Cardiac muscle cell (in vitro differentiated cells and primary cell): Measurements from ENCODE around the gene SOX2. TPM values are rescaled to one million over a fixed set of nuclear protein-coding genes. Genes with fewer than 3 reads are reported as not detected.

ENCODE experiments used
- DNase-seq, 2 donors: peaks; one replicate each; pipeline versions ENCODE4 v3.0.0 to v3.0.0-alpha.2; 2010 to 2017; ENCODE audit warnings: low read depth in 1 of 2, low spot score in 1 of 2
- H3K27ac ChIP-seq: fragments of 200-600 bp; sonication (generic); 2 replicates; pipeline ENCODE4 v1.5.1; 2016
- H3K27me3 ChIP-seq: fragments of 200-600 bp; sonication (generic); 2 replicates; pipeline ENCODE4 v1.6.0; 2016; ENCODE audit warnings: control low read depth
- H3K36me3 ChIP-seq: fragments of 200-600 bp; sonication (generic); 2 replicates; pipeline ENCODE4 v1.5.1; 2016; ENCODE audit warnings: control low read depth
- H3K4me1 ChIP-seq: fragments of 200-600 bp; sonication (generic); 2 replicates; pipeline ENCODE4 v1.8.1; 2017; ENCODE audit warnings: low read depth, mild to moderate bottlenecking, mixed run types
- H3K4me3 ChIP-seq: fragments of 200-600 bp; sonication (generic); 2 replicates; pipeline ENCODE4 v1.5.1; 2016; ENCODE audit warnings: mild to moderate bottlenecking
- H3K9me3 ChIP-seq: fragments of 200-600 bp; sonication (generic); 2 replicates; pipeline ENCODE4 v1.5.1; 2017; ENCODE audit warnings: low read depth, mild to moderate bottlenecking, control low read depth
- polyA plus RNA-seq: library from polyadenylated mRNA; unstranded; fragments of >200 nt; fragmentation: Nextera tagmentation; extraction: Ambion mirVana; gene quantifications from 2 replicates; pipeline ENCODE4 v1.2.1, GENCODE V29; 2016
- total RNA-seq: library from RNA; depleted of rRNA; stranded (reverse); fragments of >200 nt; gene quantifications from 2 replicates; pipeline ENCODE4 v1.2.3, GENCODE V29; 2016
- TF ChIP-seq, protein P1 (sequence below): IDR thresholded peaks from 2 replicates; pipeline ENCODE4 v1.5.1; 2012; ENCODE audit warnings: low read depth, mild to moderate bottlenecking, low read length

Gene SOX2
- total and polyA plus RNA-seq, 2 experiments from 2014 or later: 0.18 TPM; not detected in 1

DNA sequence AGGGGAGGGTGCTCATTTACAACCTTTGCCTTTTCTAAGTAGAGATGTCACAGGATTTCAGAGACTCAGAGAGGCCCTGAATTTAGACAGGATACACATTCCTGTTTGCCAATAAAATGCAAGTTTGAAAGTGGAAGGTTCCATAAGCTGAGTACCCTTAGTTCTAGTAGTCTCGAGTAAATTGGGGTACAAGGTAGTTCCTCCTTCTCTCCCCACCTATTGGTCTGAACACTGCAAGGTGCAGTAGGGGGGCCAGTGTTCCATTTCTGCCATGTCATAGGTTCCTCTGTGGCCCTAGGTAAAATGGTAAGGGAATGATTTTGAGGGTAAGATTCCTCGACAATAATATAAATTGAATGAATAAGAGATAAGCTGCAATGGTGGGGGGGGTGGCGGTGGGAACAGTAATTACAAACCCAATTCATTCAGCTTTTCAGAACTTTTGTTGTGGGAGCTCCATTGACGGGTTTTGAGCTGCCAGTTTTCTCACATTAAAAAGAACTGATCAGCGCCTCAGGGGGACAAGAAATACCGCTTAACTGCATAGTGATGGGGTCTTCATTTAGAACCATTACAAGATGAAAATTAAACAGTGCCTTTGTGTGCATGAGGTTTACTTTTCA, 5.9 kb downstream of the SOX2 start:
- Histone ChIP-seq H3K4me3 (no peak overlapping the region), H3K27me3 (peaks cover 100% of the 10 kb centered on the region), H3K9me3 (no peaks in the 10 kb centered on the region), H3K27ac (no peak overlapping the region), H3K4me1 (no peaks in the 10 kb centered on the region), H3K36me3 (no peaks in the 10 kb centered on the region)
- no peak for DNase-seq
- TF ChIP-seq, protein P1, sequence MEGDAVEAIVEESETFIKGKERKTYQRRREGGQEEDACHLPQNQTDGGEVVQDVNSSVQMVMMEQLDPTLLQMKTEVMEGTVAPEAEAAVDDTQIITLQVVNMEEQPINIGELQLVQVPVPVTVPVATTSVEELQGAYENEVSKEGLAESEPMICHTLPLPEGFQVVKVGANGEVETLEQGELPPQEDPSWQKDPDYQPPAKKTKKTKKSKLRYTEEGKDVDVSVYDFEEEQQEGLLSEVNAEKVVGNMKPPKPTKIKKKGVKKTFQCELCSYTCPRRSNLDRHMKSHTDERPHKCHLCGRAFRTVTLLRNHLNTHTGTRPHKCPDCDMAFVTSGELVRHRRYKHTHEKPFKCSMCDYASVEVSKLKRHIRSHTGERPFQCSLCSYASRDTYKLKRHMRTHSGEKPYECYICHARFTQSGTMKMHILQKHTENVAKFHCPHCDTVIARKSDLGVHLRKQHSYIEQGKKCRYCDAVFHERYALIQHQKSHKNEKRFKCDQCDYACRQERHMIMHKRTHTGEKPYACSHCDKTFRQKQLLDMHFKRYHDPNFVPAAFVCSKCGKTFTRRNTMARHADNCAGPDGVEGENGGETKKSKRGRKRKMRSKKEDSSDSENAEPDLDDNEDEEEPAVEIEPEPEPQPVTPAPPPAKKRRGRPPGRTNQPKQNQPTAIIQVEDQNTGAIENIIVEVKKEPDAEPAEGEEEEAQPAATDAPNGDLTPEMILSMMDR: no peak

DNA sequence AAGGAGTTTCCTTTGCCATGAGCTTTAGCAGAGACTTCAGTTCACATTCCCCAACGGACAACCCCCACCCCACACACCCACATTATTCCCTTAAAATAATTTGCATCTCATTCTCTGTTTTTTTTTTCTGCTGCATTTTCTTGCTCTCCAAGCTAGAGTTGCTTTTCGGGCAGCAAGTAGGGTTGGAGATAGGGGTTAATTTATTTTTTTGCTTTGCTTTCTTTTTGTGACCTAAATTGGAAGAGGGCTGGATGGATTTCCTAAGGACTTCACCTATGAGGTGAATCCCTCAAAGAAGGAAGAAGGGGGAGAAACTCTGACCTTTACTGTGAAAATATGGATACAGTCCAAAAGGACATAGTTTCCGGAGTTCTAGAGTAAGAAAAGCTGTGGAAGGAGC, 6.6 kb downstream of the SOX2 start:
- H3K36me3 ChIP-seq: no peaks in the 10 kb centered on the region
- TF ChIP-seq, protein P1: no peak
- H3K9me3 ChIP-seq: no peaks in the 10 kb centered on the region
- H3K4me1 ChIP-seq: no peaks in the 10 kb centered on the region
- no peak for DNase-seq
- no peak overlapping the region for H3K4me3 ChIP-seq
- peaks cover 100% of the 10 kb centered on the region for H3K27me3 ChIP-seq
- H3K27ac ChIP-seq: no peak overlapping the region

DNA sequence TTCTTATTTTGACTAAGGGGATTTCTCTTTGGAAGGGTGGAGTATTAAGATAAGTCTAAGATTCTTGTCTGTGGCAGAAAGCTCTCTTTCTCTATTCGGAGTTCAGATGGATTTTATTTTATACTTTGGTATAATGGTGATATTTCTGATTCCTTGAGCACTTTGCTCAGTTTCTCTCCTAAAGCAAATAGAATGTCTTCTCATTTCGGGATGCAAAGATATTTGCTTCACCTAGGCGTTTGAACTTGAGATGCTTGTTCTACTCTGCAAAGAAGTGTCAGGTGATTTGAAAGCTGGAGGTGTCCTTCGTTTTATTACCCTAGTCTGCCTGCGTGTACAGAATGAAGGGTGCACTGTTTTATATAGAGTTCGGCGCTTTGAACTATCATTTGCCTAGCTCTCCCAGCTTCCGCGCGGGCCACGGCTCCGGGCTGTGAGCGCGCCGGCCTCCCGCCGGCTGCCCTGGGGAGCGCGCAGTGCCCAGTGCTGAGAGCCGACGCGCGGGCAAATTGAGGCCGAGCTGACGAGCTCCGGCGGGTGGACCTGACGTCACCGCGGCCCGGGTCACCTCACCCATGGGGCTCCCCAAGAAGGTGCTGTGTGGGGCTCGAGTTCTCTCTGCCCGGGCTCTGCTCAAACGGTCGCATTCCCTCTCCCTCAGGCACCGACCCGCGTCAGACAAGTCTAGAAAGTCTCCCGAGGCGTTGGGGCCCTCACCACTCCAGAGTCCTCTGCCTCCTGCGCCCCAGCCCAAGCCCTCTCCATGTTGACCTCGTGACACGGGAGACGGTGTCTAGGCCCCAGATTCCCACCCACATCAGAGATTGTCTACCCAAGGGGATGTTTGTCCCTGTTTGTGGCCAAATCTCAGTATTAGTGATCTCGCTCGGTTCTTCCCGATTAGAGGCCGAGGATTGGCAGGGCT, 7.5 kb downstream of the SOX2 start:
- Histone ChIP-seq H3K9me3 (no peaks in the 10 kb centered on the region), H3K4me1 (no peaks in the 10 kb centered on the region), H3K36me3 (no peaks in the 10 kb centered on the region), H3K27me3 (peaks cover 100% of the 10 kb centered on the region), H3K4me3 (no peak overlapping the region), H3K27ac (no peak overlapping the region)
- TF ChIP-seq, protein P1: no peak
- no peak for DNase-seq

DNA sequence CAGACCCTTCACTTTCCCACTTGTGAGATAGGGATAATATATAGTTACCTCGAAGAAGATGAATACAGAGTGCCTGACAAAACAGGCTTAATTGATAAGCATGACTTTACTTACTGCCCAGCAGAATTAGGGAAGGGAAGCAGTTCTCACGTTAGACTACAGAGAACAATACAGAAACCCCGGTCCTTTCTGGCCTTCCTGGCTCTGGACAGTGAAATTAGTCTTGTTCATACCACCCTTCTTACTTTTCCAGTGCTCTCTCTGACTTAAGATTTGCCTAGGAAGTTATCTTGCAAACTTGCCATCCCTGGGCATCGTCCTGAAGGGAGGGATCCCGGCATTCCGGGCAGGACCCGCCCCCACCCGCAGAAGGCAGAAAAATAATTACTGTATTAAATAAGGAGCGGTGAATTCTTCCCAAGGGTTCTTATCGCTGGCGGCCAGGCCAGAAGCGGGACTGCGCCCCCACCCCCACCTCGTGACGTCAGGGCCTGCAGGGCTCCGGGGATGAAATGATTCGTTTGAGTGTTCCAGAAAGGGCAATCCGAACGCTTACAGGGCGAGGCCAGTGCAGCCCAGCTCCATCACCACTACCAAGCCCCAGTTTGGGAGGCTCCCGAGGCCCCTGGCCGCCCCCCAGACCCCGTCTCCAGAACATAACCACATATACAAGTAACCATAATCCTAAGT, 8.4 kb downstream of the SOX2 start:
- no peaks in the 10 kb centered on the region for H3K4me1 ChIP-seq
- no peaks in the 10 kb centered on the region for H3K36me3 ChIP-seq
- H3K27ac ChIP-seq: no peak overlapping the region
- H3K27me3 ChIP-seq: peaks cover 100% of the 10 kb centered on the region
- no peak overlapping the region for H3K4me3 ChIP-seq
- TF ChIP-seq, protein P1: no peak
- no peak for DNase-seq
- H3K9me3 ChIP-seq: no peaks in the 10 kb centered on the region

DNA sequence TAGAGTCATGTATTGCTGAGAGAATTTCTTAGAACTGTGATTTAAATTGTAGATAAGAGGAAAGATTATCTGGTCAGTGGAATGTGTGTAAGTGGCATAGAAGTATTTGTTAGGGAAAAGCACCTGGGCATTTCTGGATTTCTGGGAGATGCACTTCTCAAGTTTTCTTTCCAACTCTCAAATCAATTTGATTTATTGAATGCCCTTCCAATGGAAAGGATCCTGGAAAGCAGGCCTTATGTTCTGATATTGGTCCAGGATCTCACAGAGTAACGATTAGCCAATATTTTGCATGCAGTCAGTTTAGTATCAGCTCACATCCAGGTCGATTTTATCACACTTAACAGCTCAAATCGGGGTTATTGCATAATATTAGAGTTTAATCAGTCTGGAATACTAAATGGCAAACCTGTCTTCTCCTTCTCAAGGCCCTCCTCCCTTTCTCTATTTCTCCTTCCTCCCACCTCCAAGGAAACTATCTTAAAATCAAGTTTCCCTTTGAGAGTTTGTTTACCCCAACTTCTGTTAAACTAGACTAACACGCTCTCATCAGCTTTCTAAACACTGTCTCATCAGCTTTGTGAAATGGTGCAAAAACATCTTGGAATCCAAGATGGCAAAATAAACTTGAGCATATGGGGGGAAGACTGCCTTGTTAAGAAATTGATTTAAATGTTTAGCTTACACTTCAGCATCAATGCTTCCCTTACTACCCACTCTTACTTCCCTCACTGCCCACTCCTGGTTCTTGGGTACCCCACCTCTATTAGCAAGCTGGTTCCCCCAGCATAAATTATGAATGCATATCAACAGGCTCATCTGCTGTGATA, 9.5 kb downstream of the SOX2 start:
- TF ChIP-seq, protein P1: no peak
- H3K27me3 ChIP-seq: peaks cover 100% of the 10 kb centered on the region

More for the DNA sequence above, 9.5 kb downstream of the SOX2 start:
- Histone ChIP-seq H3K9me3 (no peaks in the 10 kb centered on the region), H3K4me1 (no peaks in the 10 kb centered on the region), H3K27ac (no peak overlapping the region), H3K36me3 (no peaks in the 10 kb centered on the region), H3K4me3 (no peak overlapping the region)
- no peak for DNase-seq
